OCI-LY3 (cell line): ENCODE data around the gene KANSL2.
"Not testable (repeated sequence)": the region's sequence is repeated elsewhere in the genome, so short reads cannot be mapped to it uniquely, and the experiment has no call there.

Source experiments
- CTCF ChIP-seq: fragments of 200-600, 300-600 bp; sonication (generic); IDR thresholded peaks from 2 replicates; pipeline ENCODE4 v1.5.1; 2014; ENCODE audit warnings: antibody characterized with exemption, low read length, low read depth
- EZH2phosphoT487 ChIP-seq: fragments of 200-600 bp; shearing (Covaris generic); IDR thresholded peaks from 2 replicates; pipeline ENCODE4 v1.6.1; 2018; ENCODE audit warnings: antibody characterized with exemption, mixed run types, low read depth

GRCh38 chr12:48645354-48645753 is 36.7 kb downstream of the KANSL2 start:
- TF ChIP-seq CTCF, EZH2phosphoT487: not testable (repeated sequence)
